ENCODE results near the gene SH3TC1. TPM values are rescaled to one million over a fixed set of nuclear protein-coding genes. Genes with fewer than 3 reads are reported as not detected.

The SH3TC1 gene
- total and polyA plus RNA-seq, 2 of the 13 experiments (the other 11 are each of a cell fraction or from before 2014, with no cell fraction given) = 14.9 to 21.8 TPM

- TF ChIP-seq ZHX2 (IDR thresholded peaks at IDR 0.05; ENCODE audit: low read depth) = no peak
- no peak for TF ChIP-seq ZHX2 (CRISPR knock-in tag; IDR thresholded peaks at IDR 0.05; ENCODE audit: borderline replicate concordance)
- no peak for TF ChIP-seq ATF4 (CRISPR knock-in tag; IDR thresholded peaks at IDR 0.05)
- TF ChIP-seq ZNF530 (CRISPR knock-in tag; IDR thresholded peaks at IDR 0.05; ENCODE audit: low read depth) = no peak
These were observed 27.8 kb upstream of the SH3TC1 start (continued) for GRCh38 chr4:8171266-8171665.

Measured in HepG2 (cell line).